HG03175 (cell line): Measurements from ENCODE around the gene ATL2.
"Not testable (repeated sequence)": the region's sequence is repeated elsewhere in the genome, so short reads cannot be mapped to it uniquely, and the experiment has no call there.

ENCODE experiments used
- ATAC-seq: cut with Tn5 transposase; IDR thresholded peaks from one replicate; pipeline ENCODE4 v1.9.1; 2021; ENCODE audit warnings: mild to moderate bottlenecking, moderate library complexity; ENCODE audit not compliant: unreplicated experiment

The ATL2 gene

GRCh38 chr2:38377050-38377828, at the start of gene ATL2:
Gene ATL2, minus strand, starts transcription at chr2:38377273. Its CDS starts 13 bp downstream, at chr2:38377260.
- peak; percentile 90 for ATAC-seq

- ATAC-seq, result no peak
These were observed 46.7 kb upstream of the ATL2 start for GRCh38 chr2:38423763-38424162.

- no peak for ATAC-seq
These were observed 44.4 kb upstream of the ATL2 start for GRCh38 chr2:38421274-38422056.

- no peak for ATAC-seq
These were observed 42.4 kb upstream of the ATL2 start for GRCh38 chr2:38419499-38419898.

GRCh38 chr2:38418735-38419134, 41.7 kb upstream of the ATL2 start:
- no peak for ATAC-seq

- ATAC-seq, result no peak
These were observed 40.9 kb upstream of the ATL2 start for GRCh38 chr2:38417745-38418689.

GRCh38 chr2:38416296-38417036, 39.4 kb upstream of the ATL2 start:
- no peak for ATAC-seq

- no peak for ATAC-seq
These were observed 38.7 kb upstream of the ATL2 start for GRCh38 chr2:38415728-38416291.

GRCh38 chr2:38415023-38415422, 38.0 kb upstream of the ATL2 start:
- ATAC-seq, result no peak

- ATAC-seq, result not testable (repeated sequence)
These were observed 35.3 kb upstream of the ATL2 start for GRCh38 chr2:38412235-38412871.

GRCh38 chr2:38409156-38410102, 32.4 kb upstream of the ATL2 start:
- peak; percentile 78 for ATAC-seq

GRCh38 chr2:38407111-38407682, 30.1 kb upstream of the ATL2 start:
- ATAC-seq, result no peak

- ATAC-seq, result no peak
These were observed 29.6 kb upstream of the ATL2 start for GRCh38 chr2:38406597-38407110.

- no peak for ATAC-seq
These were observed 29.0 kb upstream of the ATL2 start for GRCh38 chr2:38405917-38406596.

- ATAC-seq, result no peak
These were observed 23.4 kb upstream of the ATL2 start for GRCh38 chr2:38400513-38400912.

GRCh38 chr2:38398739-38399138, 21.7 kb upstream of the ATL2 start:
- no peak for ATAC-seq

- ATAC-seq, result no peak
These were observed 17.8 kb upstream of the ATL2 start for GRCh38 chr2:38394903-38395341.
